ENCODE results near the gene DNAJC15.

DNA sequence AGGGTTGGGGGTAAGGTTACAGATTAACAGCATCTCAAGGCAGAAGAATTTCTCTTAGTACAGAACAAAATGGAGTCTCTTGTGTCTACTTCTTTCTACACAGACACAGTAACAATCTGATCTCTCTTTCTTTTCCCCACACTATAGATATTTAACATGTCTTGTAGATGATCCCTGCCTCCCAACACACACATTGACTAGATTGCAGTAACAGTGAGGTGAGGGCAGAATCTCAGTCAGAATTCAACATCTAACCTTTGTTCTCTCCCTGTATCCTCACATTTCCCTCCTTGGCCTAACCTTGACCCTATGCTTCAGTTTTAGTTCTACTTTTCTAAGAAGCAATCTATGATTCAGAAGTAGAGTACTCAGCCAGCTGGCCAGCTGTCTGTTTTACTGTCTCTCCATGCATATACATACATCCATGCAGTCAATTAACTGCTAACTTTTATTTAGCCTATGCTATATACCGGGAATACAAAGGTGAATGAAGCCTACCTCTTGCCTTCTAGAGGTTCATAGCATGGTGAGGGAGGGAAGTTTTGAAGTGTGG is 18.1 kb downstream of the DNAJC15 start:
- TF ChIP-seq, protein P1, sequence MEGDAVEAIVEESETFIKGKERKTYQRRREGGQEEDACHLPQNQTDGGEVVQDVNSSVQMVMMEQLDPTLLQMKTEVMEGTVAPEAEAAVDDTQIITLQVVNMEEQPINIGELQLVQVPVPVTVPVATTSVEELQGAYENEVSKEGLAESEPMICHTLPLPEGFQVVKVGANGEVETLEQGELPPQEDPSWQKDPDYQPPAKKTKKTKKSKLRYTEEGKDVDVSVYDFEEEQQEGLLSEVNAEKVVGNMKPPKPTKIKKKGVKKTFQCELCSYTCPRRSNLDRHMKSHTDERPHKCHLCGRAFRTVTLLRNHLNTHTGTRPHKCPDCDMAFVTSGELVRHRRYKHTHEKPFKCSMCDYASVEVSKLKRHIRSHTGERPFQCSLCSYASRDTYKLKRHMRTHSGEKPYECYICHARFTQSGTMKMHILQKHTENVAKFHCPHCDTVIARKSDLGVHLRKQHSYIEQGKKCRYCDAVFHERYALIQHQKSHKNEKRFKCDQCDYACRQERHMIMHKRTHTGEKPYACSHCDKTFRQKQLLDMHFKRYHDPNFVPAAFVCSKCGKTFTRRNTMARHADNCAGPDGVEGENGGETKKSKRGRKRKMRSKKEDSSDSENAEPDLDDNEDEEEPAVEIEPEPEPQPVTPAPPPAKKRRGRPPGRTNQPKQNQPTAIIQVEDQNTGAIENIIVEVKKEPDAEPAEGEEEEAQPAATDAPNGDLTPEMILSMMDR (IDR thresholded peaks at IDR 0.05), result no peak
- no peak for TF ChIP-seq POLR2A (IDR thresholded peaks at IDR 0.05)

All from lower leg skin (tissue), 3 donors.